LNCaP clone FGC (cell line): Measurements from ENCODE around the gene STYXL2.

Experiments
- DNase-seq: peaks from one replicate; pipeline ENCODE4 v3.0.0-alpha.2; 2011; ENCODE audit warnings: low read depth
- H3K4me3 ChIP-seq: 2 replicates; pipeline ENCODE4 v1.5.1; 2011; ENCODE audit warnings: mild to moderate bottlenecking, low read depth, low read length, control low read depth
- TF ChIP-seq, protein P1 (sequence below): IDR thresholded peaks from 2 replicates; pipeline ENCODE4 v1.5.1; 2012; ENCODE audit warnings: mild to moderate bottlenecking; ENCODE audit not compliant: control insufficient read depth, insufficient read depth; ENCODE audit errors: extremely low read depth

STYXL2 gene

DNA sequence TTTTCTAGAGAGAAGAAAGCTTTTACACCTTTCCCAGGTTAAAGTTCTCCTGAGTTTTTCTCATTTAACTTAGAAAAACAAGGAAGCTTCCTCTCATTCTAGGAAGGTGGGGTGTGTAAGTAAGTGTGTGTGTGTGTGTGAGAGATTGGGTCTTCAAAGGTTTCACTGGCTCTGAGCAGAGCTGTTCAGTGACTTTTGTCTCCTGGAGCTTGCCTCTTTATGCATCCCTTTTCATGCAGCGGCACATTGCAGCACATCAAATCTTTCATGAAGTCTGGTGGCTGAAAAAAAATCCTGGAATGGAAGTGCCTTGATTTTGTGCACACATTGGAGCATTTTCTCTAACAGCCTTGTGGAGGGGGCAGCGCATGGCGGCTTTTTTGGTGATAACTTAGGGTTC, 7.1 kb upstream of the STYXL2 start:
- no peak for DNase-seq
- TF ChIP-seq, protein P1, sequence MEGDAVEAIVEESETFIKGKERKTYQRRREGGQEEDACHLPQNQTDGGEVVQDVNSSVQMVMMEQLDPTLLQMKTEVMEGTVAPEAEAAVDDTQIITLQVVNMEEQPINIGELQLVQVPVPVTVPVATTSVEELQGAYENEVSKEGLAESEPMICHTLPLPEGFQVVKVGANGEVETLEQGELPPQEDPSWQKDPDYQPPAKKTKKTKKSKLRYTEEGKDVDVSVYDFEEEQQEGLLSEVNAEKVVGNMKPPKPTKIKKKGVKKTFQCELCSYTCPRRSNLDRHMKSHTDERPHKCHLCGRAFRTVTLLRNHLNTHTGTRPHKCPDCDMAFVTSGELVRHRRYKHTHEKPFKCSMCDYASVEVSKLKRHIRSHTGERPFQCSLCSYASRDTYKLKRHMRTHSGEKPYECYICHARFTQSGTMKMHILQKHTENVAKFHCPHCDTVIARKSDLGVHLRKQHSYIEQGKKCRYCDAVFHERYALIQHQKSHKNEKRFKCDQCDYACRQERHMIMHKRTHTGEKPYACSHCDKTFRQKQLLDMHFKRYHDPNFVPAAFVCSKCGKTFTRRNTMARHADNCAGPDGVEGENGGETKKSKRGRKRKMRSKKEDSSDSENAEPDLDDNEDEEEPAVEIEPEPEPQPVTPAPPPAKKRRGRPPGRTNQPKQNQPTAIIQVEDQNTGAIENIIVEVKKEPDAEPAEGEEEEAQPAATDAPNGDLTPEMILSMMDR: no peak
- H3K4me3 ChIP-seq: no peak overlapping the region

DNA sequence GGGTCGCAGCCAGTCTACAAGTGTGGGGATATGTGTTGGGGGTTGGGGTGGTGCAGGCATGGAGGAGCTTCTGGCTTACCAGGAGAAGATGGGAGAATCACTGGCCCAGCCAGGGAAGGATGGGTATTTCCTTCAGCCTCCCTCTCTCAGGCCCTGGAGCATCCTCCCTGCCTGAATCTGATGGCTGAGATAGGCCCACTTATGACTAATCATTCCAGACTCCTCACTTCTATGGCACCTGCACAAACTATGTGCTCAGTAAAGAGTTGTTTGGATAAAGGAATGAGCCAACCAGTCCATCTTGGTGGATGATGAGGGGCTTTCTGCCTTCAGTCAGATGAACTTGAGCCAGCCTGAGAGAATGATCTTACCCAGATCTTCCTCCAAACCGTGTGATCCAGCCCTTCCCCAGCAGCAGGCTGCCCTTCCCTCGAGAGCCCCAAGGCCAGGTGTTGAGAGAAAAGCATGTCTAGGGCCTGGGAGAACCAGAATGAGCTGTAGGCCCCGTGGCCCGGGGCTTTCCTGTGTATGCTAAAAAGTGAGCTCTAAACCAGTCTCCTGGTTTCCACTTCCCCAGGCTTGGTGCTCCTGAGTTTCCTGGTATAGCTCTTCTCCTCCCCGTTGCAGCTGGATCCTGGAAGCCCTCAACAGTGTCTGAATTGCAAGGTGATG, 5.0 kb upstream of the STYXL2 start:
- TF ChIP-seq, protein P1: no peak
- DNase-seq: no peak
- H3K4me3 ChIP-seq: no peak overlapping the region

DNA sequence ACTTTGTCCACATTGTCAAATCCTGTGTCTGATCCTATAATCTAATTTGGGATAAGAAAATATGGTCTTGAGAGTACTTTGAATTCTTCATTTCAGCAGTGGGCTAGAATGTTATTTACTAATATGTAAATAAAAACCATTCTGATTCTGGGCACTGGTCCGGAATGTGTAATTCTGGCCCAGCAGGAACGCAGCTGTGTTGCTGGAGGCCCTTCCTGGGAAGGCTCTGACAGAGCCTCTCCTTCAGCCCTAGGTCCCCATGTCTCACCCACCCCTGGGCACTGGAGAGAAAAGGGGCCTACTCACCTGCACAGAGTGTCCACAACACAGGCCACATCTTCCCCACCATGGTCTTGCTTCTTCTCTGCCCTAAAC, 3.9 kb upstream of the STYXL2 start:
- TF ChIP-seq, protein P1: no peak
- DNase-seq: no peak
- no peak overlapping the region for H3K4me3 ChIP-seq

DNA sequence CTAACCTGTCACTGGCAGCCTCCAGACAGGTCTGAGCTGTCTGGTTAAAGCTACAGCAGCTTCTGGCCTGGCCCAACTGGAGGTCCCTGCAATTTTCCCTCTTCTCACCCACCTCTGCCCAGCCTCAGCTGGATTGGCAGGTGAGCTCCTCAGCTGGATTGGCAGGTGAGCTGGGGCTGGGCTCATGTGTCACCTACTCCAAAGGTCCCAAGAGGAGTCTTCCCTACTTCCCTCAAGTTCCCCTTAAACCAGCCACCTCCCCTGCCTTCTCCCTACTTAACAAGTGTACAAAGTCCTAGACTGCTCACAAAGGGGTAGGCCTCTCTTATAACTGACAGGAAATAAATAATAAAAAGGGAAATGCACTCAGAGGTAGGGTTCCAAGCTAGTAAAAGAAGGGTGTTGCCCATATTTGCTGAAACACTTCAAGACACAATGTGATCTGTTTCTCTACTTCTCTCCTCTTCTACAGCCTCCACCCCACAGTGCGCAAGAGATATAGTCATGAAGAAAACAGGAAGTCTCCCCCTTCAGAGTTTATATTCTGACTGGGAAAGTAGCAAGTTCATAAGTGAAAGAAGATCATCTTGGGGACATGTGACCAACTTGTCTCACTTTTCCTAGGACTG, 3.4 kb upstream of the STYXL2 start, which contains the start of gene GPA33:
TSS of gene GPA33 (minus strand) at position 64 of the 629 bp plus-strand sequence. CDS start 90 bp downstream, outside the sequence.
- no peak for DNase-seq
- TF ChIP-seq, protein P1: no peak
- H3K4me3 ChIP-seq: no peak within 1 kb of the TSS

DNA sequence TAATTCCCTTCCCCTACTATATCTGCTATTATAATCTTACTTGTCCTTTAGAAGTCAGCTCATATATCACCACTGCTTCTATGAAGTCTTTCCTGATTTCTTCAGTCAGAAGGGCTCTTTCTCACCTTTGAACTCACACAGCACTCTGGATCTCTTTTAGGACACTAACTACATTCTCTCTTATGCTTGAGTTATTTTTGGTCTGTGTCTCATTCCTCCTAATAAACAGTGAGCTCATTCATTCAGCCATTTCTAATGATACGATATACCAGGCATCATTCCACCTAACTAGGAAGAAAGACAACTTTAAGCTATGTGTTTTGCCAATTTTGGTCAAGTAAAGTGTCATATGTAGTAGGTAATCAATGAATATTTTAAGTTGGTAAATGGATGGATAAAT, 1.2 kb upstream of the STYXL2 start:
- no peak for DNase-seq
- TF ChIP-seq, protein P1: no peak
- no peak overlapping the region for H3K4me3 ChIP-seq

DNA sequence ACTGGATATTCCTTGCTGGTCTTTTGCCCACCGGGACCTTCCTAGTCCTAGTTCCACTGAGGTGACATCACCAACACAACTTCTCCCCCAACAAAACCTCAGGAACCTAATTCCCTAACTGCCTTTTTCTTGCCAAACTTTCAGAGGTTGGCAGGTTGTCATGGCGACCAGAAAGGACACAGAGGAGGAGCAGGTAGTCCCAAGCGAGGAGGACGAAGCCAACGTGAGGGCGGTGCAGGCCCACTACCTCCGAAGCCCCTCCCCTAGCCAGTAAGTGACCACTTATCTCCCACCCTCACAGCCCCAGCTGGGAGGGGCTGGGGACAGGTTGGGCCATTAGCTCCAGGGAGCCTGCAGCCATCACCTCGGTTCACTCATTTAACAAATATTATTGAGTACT, 815 bp downstream of the STYXL2 start:
- DNase-seq: no peak
- H3K4me3 ChIP-seq: no peak overlapping the region
- TF ChIP-seq, protein P1: no peak
